Limb (tissue), 2 donors: ENCODE data around the gene BAIAP2L1.
A peak's percentile ranks its signal among the peaks of the same experiment; 100 is the strongest.

ENCODE experiments used
- DNase-seq, 2 donors: peaks; one replicate each; pipeline ENCODE4 v3.0.0-alpha.2; 2016; ENCODE audit errors: extremely low spot score in 2 of 2

The BAIAP2L1 gene

DNA sequence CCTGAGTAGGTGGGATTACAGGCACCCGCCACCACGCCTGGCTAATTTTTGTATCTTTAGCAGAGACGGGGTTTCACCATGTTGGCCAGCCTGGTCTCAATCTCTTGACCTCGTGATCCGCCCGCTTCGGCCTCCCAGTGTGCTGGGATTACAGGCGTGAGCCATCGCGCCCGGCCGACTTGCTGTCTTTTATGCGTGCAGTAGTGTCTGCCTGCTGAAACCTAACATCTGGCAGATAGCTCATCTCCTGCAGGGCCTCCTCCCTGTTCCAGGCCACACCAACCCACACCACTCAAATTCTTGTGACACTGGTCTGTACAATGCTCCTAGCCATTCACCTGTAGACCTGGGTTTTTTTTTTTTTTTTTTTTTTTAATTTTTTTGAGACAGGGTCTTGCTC is 41.5 kb downstream of the BAIAP2L1 start:
- no peak for DNase-seq

DNA sequence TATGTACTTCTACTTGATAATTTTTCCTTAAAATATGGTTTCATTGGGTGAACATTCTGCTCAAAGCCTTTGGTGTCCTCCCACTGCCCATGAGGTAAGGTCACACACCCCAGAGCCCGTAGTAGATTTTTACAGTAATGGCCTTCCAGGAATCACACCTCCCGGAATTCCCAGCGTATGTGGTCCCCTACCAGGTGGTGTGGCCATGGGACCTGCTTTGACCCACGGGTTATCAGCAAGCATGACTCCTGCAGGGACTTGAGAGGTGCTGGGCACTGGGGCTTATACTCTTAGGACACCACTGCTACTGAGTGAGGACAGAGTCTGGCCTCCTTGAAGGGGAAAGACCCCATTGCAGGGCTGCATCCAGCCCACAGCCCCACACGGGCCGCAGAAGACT is 42.2 kb downstream of the BAIAP2L1 start:
- no peak for DNase-seq

- no peak for DNase-seq
Observed at GRCh38 chr7:98357751-98358161, 43.1 kb downstream of the BAIAP2L1 start.

DNA sequence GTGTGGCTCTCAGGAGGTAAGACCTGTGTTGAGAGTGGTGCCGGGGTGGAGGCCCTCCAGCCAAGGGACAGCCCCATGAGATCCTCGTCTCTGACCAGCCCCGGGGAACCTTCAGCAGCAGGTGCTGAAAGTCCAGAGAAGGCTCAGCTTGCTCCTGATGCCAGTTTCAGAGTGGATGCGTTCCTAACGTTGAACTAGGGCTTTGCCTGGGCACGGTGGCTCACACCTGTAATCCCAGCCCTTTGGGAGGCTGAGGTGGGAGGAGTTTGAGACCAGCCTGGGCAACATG is 45.7 kb downstream of the BAIAP2L1 start:
- DNase-seq, result no peak

DNA sequence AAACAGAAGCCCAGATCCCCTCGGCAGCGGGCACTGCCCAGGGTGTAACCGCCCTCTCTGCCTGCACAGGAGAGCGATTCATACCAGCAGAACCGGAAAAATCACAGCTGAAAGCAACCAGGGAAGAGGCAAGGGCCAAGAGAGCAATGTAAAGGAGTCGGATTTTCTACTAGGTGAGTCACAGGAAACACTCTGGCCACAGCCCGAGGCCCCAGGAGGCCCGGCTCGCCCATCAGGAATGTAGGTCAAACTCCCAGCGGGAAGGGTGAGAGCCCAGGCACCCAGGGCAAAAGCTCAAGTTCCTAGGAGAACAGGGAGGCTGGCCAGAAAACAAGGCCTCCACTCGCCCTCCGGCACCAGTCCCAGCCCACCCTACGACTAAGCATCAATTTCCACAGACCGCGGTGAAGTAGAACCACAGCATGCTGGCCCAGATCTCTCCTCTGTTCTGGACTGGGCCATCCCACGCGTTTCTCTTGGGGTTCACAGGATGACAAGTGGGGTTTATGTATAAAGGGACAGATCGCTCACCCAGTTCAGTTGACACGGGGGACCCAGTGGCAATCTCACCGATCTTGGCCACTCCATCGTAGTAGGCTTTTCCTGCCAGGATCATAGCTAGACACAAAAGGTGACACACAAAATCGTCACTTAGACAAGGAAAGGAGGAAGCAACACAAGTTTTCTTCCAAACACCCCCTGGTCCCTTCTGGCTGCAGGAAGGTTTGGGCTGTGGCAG is 46.2 kb downstream of the BAIAP2L1 start:
- DNase-seq, result peak; percentile 3 to 32

- DNase-seq, result no peak
Observed at GRCh38 chr7:98354052-98354451, 46.8 kb downstream of the BAIAP2L1 start.

DNA sequence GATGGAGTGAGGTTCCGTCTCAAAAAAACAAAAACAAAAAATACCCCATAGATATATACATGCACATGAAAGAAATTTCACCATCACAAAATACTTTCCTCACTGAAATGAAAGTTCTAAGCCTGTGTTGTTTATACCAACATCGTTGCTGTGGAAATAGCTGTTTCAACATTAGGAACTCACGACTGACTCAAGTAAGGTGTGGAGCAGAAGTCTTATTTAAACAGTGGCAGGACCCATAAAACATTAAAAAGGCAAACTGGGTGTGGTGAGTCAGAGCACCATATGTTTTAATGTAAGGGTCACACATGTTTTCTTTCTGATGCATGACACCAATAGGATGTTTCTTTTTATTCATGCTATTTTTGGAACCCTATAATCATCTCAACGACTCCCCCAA is 48.3 kb downstream of the BAIAP2L1 start:
- no peak for DNase-seq

DNA sequence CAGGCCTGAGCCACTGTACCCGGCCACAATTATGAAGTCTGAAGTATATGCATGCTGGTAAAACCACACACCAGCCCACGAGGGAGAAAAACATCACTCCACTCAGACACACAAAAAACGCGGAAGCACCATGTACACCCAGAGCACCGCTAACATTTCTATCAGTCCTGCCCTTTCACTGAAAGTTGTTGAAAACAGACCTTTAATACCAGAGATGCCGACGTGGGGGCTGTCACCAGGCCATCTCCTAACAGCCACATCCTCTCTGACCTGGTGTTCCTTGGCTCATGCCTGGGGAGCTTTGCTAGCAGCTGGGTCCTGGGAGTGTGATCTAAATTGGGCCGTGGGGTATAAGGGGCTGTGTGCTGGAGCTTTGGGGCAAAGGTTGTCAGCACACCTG is 49.8 kb downstream of the BAIAP2L1 start:
- DNase-seq, result no peak

DNA sequence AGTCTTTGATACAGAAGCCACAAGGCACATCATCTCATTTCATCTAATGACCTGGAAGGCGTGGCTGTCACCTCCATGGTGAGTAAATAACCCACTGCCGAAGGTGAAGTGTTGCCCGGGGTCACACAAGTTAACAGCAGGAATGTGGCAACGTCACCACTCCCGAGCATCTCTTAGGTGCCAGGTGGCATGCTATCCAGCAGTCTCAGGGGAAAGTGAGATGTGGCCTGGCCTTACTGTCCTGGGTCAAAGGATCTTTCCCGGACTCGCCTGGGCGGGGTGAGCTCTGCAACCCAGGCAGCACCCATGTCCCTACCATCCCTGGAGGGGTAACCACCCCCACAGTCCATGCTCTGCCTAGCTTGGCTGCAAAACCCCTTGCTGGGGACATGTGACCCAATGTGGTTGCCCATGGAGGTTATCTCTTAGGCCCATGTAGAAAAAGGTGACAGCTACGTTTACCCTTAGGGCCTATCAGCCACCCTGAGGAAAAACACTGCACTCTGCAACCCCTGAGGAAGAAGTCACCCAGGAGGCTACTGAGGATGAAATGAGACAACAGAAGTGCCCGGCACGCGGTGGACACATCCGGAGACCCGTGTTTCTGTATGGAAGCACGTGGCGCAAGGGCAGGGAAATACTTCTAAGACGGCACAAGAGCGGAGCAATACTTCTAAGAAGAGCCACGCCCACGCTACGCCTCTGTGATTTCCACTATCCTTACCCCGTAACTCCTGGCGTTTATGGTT is 52.0 kb downstream of the BAIAP2L1 start:
- DNase-seq, result no peak

DNA sequence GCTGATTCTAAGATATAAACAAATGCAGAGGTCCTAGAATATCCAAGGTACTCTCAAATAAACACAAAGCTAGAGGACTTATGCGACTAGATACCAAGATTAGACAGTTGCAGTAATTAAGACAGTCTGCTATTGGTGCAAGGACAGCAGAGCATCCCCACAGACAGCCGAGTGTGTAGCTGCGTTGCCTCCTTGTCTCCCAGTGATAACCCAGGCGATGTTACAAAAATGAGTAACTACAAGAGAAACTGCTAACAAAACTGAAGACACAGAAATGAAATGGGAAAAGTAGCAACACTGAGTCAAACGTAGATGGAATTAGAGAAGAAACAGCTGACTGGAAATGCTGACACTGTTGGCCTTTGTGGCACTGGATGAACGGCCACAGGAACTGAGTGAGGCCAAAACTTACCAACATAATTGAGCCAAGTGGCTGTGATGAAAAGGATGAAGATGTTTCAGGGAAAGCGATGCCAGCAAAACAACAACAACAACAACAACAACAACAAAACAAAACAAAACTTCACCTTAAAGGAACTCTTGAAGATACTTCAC is 54.3 kb downstream of the BAIAP2L1 start:
- DNase-seq, result no peak

GRCh38 chr7:98341106-98341505 is 59.8 kb downstream of the BAIAP2L1 start:
- DNase-seq, result no peak

DNA sequence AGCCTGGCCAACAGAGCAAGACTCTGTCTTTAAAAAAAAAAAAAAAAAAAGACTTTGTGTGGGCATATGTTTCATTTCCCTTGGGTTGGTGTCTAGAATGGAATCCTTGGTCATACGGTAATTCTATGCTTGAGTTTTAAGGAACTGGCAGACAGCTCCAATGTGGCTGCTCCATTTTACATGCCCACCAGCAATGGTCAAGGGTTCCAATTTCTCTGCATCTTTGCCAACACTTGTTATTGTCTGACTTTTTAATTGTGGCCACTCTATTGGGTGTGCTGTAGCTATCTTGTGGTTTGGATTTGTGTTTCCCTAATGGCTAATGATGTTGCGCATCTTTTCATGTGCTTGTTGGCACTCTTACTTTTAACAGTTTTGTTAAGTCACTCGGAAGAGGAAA is 61.8 kb downstream of the BAIAP2L1 start:
- DNase-seq, result no peak

DNA sequence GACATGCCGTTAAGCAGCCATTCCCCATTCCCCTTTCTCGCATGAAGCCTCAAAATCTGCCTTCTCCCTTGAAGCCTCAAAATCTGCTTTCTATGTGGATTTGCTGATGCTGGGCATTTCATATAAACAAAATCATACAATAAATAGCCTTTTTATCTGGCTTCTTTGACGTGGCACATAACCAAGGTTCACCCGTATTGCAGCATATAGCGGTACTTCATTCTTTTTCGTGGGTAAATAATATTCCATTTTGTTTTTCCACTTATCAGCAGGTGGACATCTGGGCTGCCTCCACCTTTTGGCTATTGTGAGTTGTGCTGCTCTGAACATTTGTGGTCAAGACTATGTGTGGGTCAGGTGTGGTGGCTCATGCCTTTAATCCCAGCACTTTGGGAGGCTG is 62.4 kb downstream of the BAIAP2L1 start:
- DNase-seq, result no peak

DNA sequence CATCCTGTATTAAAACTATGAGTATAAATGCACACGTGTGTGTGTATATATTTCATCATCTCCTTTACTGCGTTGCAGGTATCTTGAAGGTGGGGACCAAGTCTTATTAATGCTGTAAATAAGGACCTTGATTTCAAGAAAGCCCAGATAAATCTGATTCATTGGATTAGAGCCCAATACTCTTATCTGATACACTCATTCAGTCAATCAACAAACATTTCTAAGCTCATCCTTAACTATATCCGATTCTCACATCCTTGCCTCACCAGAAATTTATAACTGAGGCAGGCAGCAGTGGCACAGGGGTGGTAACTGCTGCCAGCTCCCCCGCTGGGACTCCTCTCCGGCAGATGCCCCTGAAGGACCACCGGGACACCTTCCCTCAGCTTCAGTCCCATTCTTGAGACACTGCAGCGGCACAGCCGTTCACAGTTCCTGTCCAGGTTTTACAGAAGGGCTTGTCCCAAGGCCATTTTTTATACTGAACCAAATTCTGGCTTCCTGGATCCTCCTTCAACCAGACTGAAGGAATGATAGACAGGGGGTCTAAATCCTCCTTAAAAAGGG is 65.4 kb downstream of the BAIAP2L1 start:
- DNase-seq, result no peak

DNA sequence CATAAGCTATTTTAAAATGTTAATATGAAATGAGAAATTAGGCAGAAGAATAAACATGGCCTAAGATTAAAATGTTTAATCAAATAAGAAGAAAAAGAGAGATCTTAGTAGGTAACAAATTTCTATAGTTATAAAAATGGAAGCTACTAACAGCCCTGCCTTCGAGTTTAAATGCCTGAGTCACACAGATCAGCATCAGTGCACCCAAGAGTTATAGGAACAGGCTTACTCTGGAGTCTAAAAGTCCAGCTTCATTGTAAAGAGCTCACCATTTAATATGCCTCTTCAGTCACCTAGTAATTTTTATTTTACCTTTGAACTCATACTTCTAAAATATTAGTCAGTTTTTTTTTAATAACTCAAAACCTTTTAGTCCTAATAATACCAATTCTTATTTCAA is 66.8 kb downstream of the BAIAP2L1 start:
- no peak for DNase-seq

- no peak for DNase-seq
Observed at GRCh38 chr7:98330926-98331529, 69.9 kb downstream of the BAIAP2L1 start.

DNA sequence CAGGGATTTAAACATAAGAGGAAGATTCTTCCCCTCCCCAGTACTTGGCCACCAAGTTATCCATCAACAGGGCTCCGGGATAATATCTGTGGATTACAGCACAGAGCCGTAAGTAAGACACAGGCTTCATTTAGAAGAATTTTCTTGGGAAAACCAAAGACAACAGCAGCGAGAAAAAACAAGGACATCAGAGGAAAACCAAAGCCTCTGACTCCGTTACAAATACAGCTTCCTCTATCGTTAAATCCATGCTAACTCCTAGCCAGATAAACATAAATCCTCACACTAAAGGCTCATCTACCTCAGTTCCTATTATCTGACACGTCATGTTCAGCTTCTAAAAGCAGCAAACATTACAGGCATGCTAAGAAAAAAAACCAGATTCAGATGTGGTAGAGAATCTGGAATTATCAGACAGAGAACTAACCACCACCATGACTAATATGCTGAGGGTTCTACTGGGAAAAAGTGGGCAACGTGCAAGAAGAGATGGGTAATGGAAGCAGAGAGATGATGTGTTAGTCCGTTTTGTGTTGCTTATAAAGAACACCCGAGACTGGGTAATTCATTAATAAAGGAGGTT is 71.0 kb downstream of the BAIAP2L1 start:
- DNase-seq, result no peak

DNA sequence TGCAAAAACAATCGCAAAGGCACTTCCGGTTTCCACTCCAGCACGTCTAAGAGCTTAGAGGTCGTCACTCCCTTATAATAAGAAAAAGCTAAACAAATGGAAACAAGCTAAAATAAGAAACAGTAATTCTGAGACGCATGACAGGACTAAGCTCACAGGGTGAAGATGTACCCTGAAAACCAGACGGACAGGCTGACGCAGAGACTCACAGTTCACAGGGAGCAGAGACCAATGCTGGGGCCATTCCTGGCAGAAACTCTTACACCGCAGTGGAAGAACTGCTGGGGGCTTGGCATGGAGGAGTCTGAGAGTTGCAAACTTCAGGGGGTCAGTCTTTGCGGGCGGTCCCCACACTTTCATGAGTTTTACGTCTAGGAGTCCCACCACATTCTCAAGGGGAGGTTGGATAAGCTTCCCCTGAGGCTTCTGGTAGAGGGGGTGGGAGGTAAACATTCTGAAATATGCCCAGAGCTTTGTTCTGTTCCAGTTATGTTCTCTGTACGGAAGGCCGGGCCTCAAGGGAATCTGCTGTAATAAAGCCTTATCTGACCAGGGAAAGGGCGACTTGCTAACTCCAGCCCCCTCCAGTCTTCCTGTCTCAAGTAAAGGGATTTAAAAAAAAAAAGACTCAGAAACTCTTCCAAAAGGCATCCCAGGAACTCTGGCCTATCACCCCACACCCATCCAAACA is 71.6 kb downstream of the BAIAP2L1 start:
- DNase-seq, result no peak

DNA sequence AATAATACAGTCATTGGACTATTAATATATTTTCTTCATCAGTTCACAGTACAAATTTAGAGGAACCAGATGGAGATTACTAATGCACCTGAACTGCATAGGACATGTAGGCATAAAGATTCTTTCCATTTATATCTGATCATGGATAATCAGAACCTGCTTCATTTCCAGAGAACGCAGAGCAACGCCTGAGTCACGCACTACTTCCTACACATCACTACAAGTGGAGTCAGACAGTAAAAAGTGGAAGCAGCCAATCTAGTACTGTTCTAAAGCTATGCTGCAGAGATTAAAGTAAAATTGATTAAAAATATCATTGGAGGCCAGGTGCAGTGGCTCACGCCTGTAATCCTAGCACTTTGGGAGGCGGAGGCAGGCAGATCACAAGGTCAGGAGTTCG is 76.1 kb downstream of the BAIAP2L1 start:
- DNase-seq, result no peak

DNA sequence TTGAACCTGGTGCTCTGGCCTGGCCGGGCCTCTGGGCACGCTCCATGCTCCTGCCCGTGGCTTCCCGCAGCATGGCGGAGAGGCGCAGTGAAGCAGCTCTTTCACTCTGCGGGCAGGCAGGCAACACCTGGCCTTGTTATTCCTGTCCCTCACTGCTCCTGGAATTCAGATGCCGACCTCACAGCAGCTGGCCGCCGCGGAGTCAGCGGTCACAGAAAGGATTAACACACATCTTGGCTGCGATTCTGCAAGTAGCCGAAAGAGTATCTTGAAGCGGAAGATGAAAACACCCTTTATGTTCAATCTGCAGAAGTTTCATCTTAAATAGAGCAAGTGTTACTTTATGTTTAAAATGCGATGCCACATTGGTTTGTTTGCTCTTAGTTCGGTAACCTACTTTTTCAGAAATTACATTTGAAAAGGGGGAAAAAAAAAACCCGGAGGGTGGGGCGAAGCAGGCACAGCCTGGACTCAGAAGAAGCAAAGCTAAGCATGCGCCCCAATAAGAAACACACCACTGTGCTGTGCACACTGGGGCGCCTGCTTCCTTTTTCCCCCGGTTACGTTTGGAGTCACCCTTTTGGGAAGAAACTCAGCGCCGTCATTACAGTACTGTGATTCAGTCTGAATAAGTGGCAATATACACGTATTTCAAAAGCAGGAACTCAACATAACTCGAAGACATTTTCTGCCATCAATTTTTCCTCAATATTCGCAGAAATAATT is 77.1 kb downstream of the BAIAP2L1 start:
- peak; percentile 45 to 61 for DNase-seq
